H9 (cell line): ENCODE data around the gene FAM228A. TPM values are rescaled to one million over a fixed set of nuclear protein-coding genes. Genes with fewer than 3 reads are reported as not detected.

Experiments used
- DNase-seq: peaks from one replicate; pipeline ENCODE4 v3.0.0-alpha.2; 2017
- H2AFZ ChIP-seq: one replicate; pipeline ENCODE4 v1.6.1; 2013; ENCODE audit warnings: mild to moderate bottlenecking, low read length, control low read depth, moderate library complexity
- H2AK5ac ChIP-seq: 2 replicates; pipeline ENCODE4 v1.6.1; 2013; ENCODE audit warnings: low read length, control low read depth, mixed read lengths; ENCODE audit not compliant: insufficient read length
- H2BK120ac ChIP-seq: one replicate; pipeline ENCODE4 v1.6.1; 2013; ENCODE audit warnings: low read depth, mild to moderate bottlenecking, low read length, control low read depth, inconsistent platforms; ENCODE audit not compliant: poor library complexity, severe bottlenecking
- H2BK12ac ChIP-seq: 2 replicates; pipeline ENCODE4 v1.6.1; 2013; ENCODE audit warnings: low read length, control low read depth, mixed read lengths, low read depth; ENCODE audit not compliant: insufficient read length
- H2BK15ac ChIP-seq: 2 replicates; pipeline ENCODE4 v1.6.1; 2013; ENCODE audit warnings: low read depth, low read length, control low read depth
- H2BK20ac ChIP-seq: one replicate; pipeline ENCODE4 v1.6.1; 2013; ENCODE audit warnings: low read depth, mild to moderate bottlenecking, low read length, control low read depth, inconsistent platforms; ENCODE audit not compliant: poor library complexity, severe bottlenecking
- H2BK5ac ChIP-seq: 2 replicates; pipeline ENCODE4 v1.6.1; 2013; ENCODE audit warnings: low read length, control low read depth, mixed read lengths; ENCODE audit not compliant: insufficient read length
- H3K14ac ChIP-seq: 2 replicates; pipeline ENCODE4 v1.6.1; 2013; ENCODE audit warnings: low read length, control low read depth; ENCODE audit not compliant: insufficient read depth
- H3K18ac ChIP-seq: 2 replicates; pipeline ENCODE4 v1.6.1; 2013; ENCODE audit warnings: low read depth, mild to moderate bottlenecking, mixed read lengths, low read length, control low read depth; ENCODE audit not compliant: insufficient read length
- H3K23ac ChIP-seq: 2 replicates; pipeline ENCODE4 v1.6.1; 2013; ENCODE audit warnings: low read length, control low read depth, mixed read lengths, low read depth; ENCODE audit not compliant: insufficient read length
- H3K23me2 ChIP-seq: 2 replicates; pipeline ENCODE4 v1.6.1; 2013; ENCODE audit warnings: low read depth, mild to moderate bottlenecking, mixed read lengths, low read length, control low read depth; ENCODE audit not compliant: insufficient read length, poor library complexity, severe bottlenecking
- H3K27ac ChIP-seq: 2 replicates; pipeline ENCODE4 v1.5.1; 2013; ENCODE audit warnings: low read length, control low read depth, mixed read lengths, low read depth; ENCODE audit not compliant: insufficient read length
- H3K27me3 ChIP-seq: 2 replicates; pipeline ENCODE4 v1.6.1; 2013; ENCODE audit warnings: low read length, control low read depth, inconsistent platforms; ENCODE audit not compliant: insufficient read depth
- H3K4ac ChIP-seq: 2 replicates; pipeline ENCODE4 v1.6.1; 2013; ENCODE audit warnings: low read depth, mild to moderate bottlenecking, control low read depth, inconsistent platforms, low read length, moderate library complexity
- H3K4me1 ChIP-seq: 2 replicates; pipeline ENCODE4 v1.6.1; 2013; ENCODE audit warnings: low read length, control low read depth, inconsistent platforms; ENCODE audit not compliant: insufficient read depth
- H3K4me2 ChIP-seq: 2 replicates; pipeline ENCODE4 v1.6.1; 2013; ENCODE audit warnings: low read length, control low read depth, mixed read lengths; ENCODE audit not compliant: insufficient read length, insufficient read depth
- H3K56ac ChIP-seq: 2 replicates; pipeline ENCODE4 v1.6.1; 2013; ENCODE audit warnings: low read depth, mild to moderate bottlenecking, mixed read lengths, low read length, control low read depth; ENCODE audit not compliant: insufficient read length
- H3K79me1 ChIP-seq: 2 replicates; pipeline ENCODE4 v1.6.1; 2013; ENCODE audit warnings: low read depth, mild to moderate bottlenecking, moderate library complexity, low read length, control low read depth, inconsistent platforms; ENCODE audit not compliant: insufficient read depth, poor library complexity, severe bottlenecking
- H3K79me2 ChIP-seq: 2 replicates; pipeline ENCODE4 v1.6.1; 2013; ENCODE audit warnings: low read length, control low read depth, inconsistent platforms; ENCODE audit not compliant: insufficient read depth
- H3K9ac ChIP-seq: 2 replicates; pipeline ENCODE4 v1.6.1; 2013; ENCODE audit warnings: low read length, control low read depth, mixed read lengths; ENCODE audit not compliant: insufficient read length; ENCODE audit errors: extremely low read depth
- H3K9me3 ChIP-seq: one replicate; pipeline ENCODE4 v1.6.1; 2013; ENCODE audit warnings: low read depth, low read length, inconsistent platforms; ENCODE audit not compliant: control insufficient read depth
- H3T11ph ChIP-seq: one replicate; pipeline ENCODE4 v1.6.1; 2013; ENCODE audit warnings: mild to moderate bottlenecking, low read length, control low read depth, inconsistent platforms
- H4K20me1 ChIP-seq: one replicate; pipeline ENCODE4 v1.6.1; 2013; ENCODE audit not compliant: control insufficient read depth, insufficient read length, insufficient read depth
- H4K5ac ChIP-seq: 2 replicates; pipeline ENCODE4 v1.6.1; 2013; ENCODE audit warnings: low read depth, mild to moderate bottlenecking, mixed read lengths, low read length, control low read depth; ENCODE audit not compliant: insufficient read length
- H4K8ac ChIP-seq: replicated peaks from 2 replicates; pipeline ENCODE4 v1.6.1; 2013; ENCODE audit warnings: low read length, control low read depth, mixed read lengths, low read depth; ENCODE audit not compliant: insufficient read length
- H4K91ac ChIP-seq: 2 replicates; pipeline ENCODE4 v1.6.1; 2013; ENCODE audit warnings: low read depth, mild to moderate bottlenecking, moderate library complexity, mixed read lengths, low read length, control low read depth; ENCODE audit not compliant: insufficient read length
- H3K27ac Mint-ChIP-seq, 3 experiments: 2 replicates in 2 of 3; 3 replicates in 1 of 3; pipeline ENCODE4 v1.8.0; 2020 to 2021; ENCODE audit warnings: mixed read lengths in 3 of 3, mild to moderate bottlenecking in 1 of 3, moderate library complexity in 1 of 3
- H3K27me3 Mint-ChIP-seq: 2 replicates; pipeline ENCODE4 v1.8.0; 2021; ENCODE audit warnings: low read depth, mild to moderate bottlenecking, moderate library complexity, mixed read lengths
- H3K36me3 Mint-ChIP-seq, 3 experiments: 2 replicates in 2 of 3; 3 replicates in 1 of 3; pipeline ENCODE4 v1.8.0; 2020 to 2021; ENCODE audit warnings: low read depth in 3 of 3, mixed read lengths in 3 of 3; ENCODE audit not compliant: insufficient read depth in 1 of 3
- H3K4me1 Mint-ChIP-seq, 2 experiments: 2 replicates each; pipeline ENCODE4 v1.8.0; 2020; ENCODE audit warnings: mixed read lengths in 2 of 2
- H3K4me3 Mint-ChIP-seq, 2 experiments: 2 replicates in 1 of 2; 3 replicates in 1 of 2; pipeline ENCODE4 v1.8.0; 2020 to 2021; ENCODE audit warnings: mild to moderate bottlenecking in 2 of 2, mixed read lengths in 2 of 2, moderate library complexity in 1 of 2
- H3K9me3 Mint-ChIP-seq, 2 experiments: 2 replicates in 1 of 2; 3 replicates in 1 of 2; pipeline ENCODE4 v1.8.0; 2020; ENCODE audit warnings: mild to moderate bottlenecking in 2 of 2, mixed read lengths in 2 of 2, moderate library complexity in 1 of 2
- CTCF ChIP-seq: fragments of 200-600 bp; sonication (generic); conservative IDR thresholded peaks from 3 replicates; pipeline ENCODE4 v1.8.0; 2021; ENCODE audit warnings: antibody characterized with exemption, mild to moderate bottlenecking
- WGBS: extraction: QIAGEN DNeasy Blood & Tissue Kit; methylation state at CpG from one replicate; pipeline ENCODE4 v1.1.7; 2013; ENCODE audit warnings: missing lambda C conversion rate, low lambda C conversion rate, mixed read lengths; ENCODE audit not compliant: insufficient read length; ENCODE audit errors: extremely low coverage; 5-methylcytosine and 5-hydroxymethylcytosine counted together
- total RNA-seq: library from RNA; stranded (reverse); gene quantifications from 2 replicates; pipeline ENCODE4 v1.2.1, GENCODE V29; 2021

Gene FAM228A
- total RNA-seq, 1 experiment from 2014 or later, result not detected

GRCh38 chr2:24210106-24210455 lies 35.2 kb downstream of the FAM228A start:
- no peak for TF ChIP-seq CTCF
- Histone ChIP-seq H4K91ac (no peak overlapping the region), H2BK20ac (no peak overlapping the region), H2BK5ac (no peak overlapping the region), H3K56ac (no peak overlapping the region), H2AK5ac (no peak overlapping the region), H3K18ac (no peak overlapping the region), H4K20me1 (no peaks in the 10 kb centered on the region), H3K4me1 (no peaks in the 10 kb centered on the region), H2BK120ac (no peak overlapping the region), H3K4ac (no peak overlapping the region), H2BK15ac (no peak overlapping the region), H3K79me2 (no peaks in the 10 kb centered on the region), H4K5ac (no peak overlapping the region), H3K23ac (no peak overlapping the region), H2BK12ac (no peak overlapping the region), H3K23me2 (no peaks in the 10 kb centered on the region), H3K9ac (no peak overlapping the region), H3K4me2 (no peak overlapping the region), H3K27me3 (no peaks in the 10 kb centered on the region), H3K27ac (no peak overlapping the region), H3T11ph (no peak overlapping the region), H3K9me3 (no peaks in the 10 kb centered on the region), H3K79me1 (no peaks in the 10 kb centered on the region), H4K8ac (no peak overlapping the region), H3K14ac (no peak overlapping the region), H2AFZ (no peak overlapping the region)
- no CpG with 5 or more reads among the region's 2 CpGs for WGBS
- H3K4me3 Mint-ChIP-seq, result no peak overlapping the region
- H3K36me3 Mint-ChIP-seq, result peaks cover 0 to 3% (median 0%) of the 10 kb centered on the region in 3 experiments; a peak in 3 of 7 replicates
- H3K9me3 Mint-ChIP-seq, result no peaks in the 10 kb centered on the region; a peak in 1 of 5 replicates
- peaks cover 2 to 8% of the 10 kb centered on the region in 2 experiments; a peak in 2 of 4 replicates for H3K4me1 Mint-ChIP-seq
- H3K27me3 Mint-ChIP-seq, result no peaks in the 10 kb centered on the region; the same call in 1 of the 2 replicates
- no peak for DNase-seq
- H3K27ac Mint-ChIP-seq, result no peak overlapping the region
